Liver (tissue), 9 donors: Measurements from ENCODE around the gene MYO5C. TPM values are rescaled to one million over a fixed set of nuclear protein-coding genes. Genes with fewer than 3 reads are reported as not detected.

ENCODE experiments used
- DNase-seq: peaks from one replicate; pipeline ENCODE4 v3.0.0-alpha.2; 2017; ENCODE audit warnings: low spot score
- H3K27ac ChIP-seq, 2 donors: one replicate each; pipeline ENCODE4 v1.7.0; 2013; ENCODE audit warnings: inconsistent platforms in 2 of 2, low read length in 2 of 2, control low read depth in 1 of 2, low read depth in 1 of 2, mild to moderate bottlenecking in 1 of 2
- H3K27me3 ChIP-seq, 4 donors: one replicate each; pipeline versions ENCODE4 v1.6.1 to v1.7.0; 2013; ENCODE audit warnings: low read length in 3 of 4, inconsistent platforms in 1 of 4, mild to moderate bottlenecking in 1 of 4, moderate library complexity in 1 of 4; ENCODE audit not compliant: control insufficient read depth in 4 of 4, insufficient read depth in 4 of 4
- H3K36me3 ChIP-seq, 4 donors: one replicate each; pipeline versions ENCODE4 v1.6.1 to v1.7.0; 2013; ENCODE audit warnings: low read length in 3 of 4, mild to moderate bottlenecking in 3 of 4, low read depth in 1 of 4, moderate library complexity in 1 of 4; ENCODE audit not compliant: control insufficient read depth in 4 of 4, insufficient read depth in 3 of 4
- H3K4me1 ChIP-seq, 4 donors: one replicate each; pipeline versions ENCODE4 v1.6.1 to v1.7.0; 2013; ENCODE audit warnings: low read length in 3 of 4, mild to moderate bottlenecking in 3 of 4, moderate library complexity in 1 of 4; ENCODE audit not compliant: control insufficient read depth in 4 of 4, insufficient read depth in 4 of 4
- H3K4me3 ChIP-seq, 3 donors: one replicate each; pipeline versions ENCODE4 v1.6.1 to v1.7.0; 2013; ENCODE audit warnings: low read length in 3 of 3, control low read depth in 1 of 3, low read depth in 1 of 3, mild to moderate bottlenecking in 1 of 3
- H3K9ac ChIP-seq, 2 donors: one replicate each; pipeline ENCODE4 v1.7.0; 2013; ENCODE audit warnings: low read length in 2 of 2, mild to moderate bottlenecking in 2 of 2, moderate library complexity in 2 of 2, control low read depth in 1 of 2, low read depth in 1 of 2
- H3K9me3 ChIP-seq, 4 donors: one replicate each; pipeline versions ENCODE4 v1.6.1 to v1.7.0; 2013; ENCODE audit warnings: low read length in 3 of 4; ENCODE audit not compliant: control insufficient read depth in 4 of 4
- FOXA1 ChIP-seq: IDR thresholded peaks from 2 replicates; pipeline ENCODE4 v1.6.1; 2016; ENCODE audit warnings: antibody characterized with exemption
- HNF4A ChIP-seq, 2 donors: conservative IDR thresholded peaks; 2 replicates each; pipeline ENCODE4 v1.6.1; 2016; ENCODE audit warnings: antibody characterized with exemption in 2 of 2, mild to moderate bottlenecking in 2 of 2
- JUND ChIP-seq, 2 donors: IDR thresholded peaks; 2 replicates each; pipeline ENCODE4 v1.6.1; 2016; ENCODE audit warnings: antibody characterized with exemption in 2 of 2
- NR2F2 ChIP-seq: IDR thresholded peaks from 2 replicates; pipeline ENCODE4 v1.6.1; 2016; ENCODE audit warnings: antibody characterized with exemption
- RAD21 ChIP-seq, 2 donors: IDR thresholded peaks; 2 replicates each; pipeline ENCODE4 v1.6.1; 2016; ENCODE audit warnings: antibody characterized with exemption in 2 of 2, mild to moderate bottlenecking in 2 of 2
- RXRA ChIP-seq, 2 donors: IDR thresholded peaks; 2 replicates each; pipeline ENCODE4 v1.6.1; 2017 to 2018; ENCODE audit warnings: antibody characterized with exemption in 2 of 2, mild to moderate bottlenecking in 1 of 2
- SP1 ChIP-seq: IDR thresholded peaks from 2 replicates; pipeline ENCODE4 v1.6.1; 2018; ENCODE audit warnings: antibody characterized with exemption, mild to moderate bottlenecking
- TAF1 ChIP-seq: conservative IDR thresholded peaks from 2 replicates; pipeline ENCODE4 v1.6.1; 2016; ENCODE audit warnings: antibody characterized with exemption, mild to moderate bottlenecking
- WGBS: extraction: QIAGEN DNeasy Blood & Tissue Kit; methylation state at CpG from one replicate; pipeline ENCODE4 v1.1.7; 2013; 5-methylcytosine and 5-hydroxymethylcytosine counted together
- polyA plus RNA-seq, 2 donors: library from polyadenylated mRNA; stranded (reverse) in 1 of 2; unstranded in 1 of 2; fragments of 200-250 nt in 1 of 2; fragments of >200 nt in 1 of 2; fragmentation: Nextera tagmentation in 1 of 2; extraction: Ambion mirVana in 1 of 2; gene quantifications; one replicate each; pipeline versions ENCODE4 v1.2.1 to v1.2.3, GENCODE V29; 2013 to 2015
- total RNA-seq, 2 donors: library from RNA; depleted of rRNA; stranded (reverse); fragments of >200 nt; gene quantifications; one replicate each; pipeline ENCODE4 v1.2.3, GENCODE V29; 2014
- TF ChIP-seq, protein P1 (sequence below): fragments of 150-350 bp; IDR thresholded peaks from 2 replicates; pipeline ENCODE4 v1.5.1; 2017; ENCODE audit warnings: improper control_type of control experiment, low read depth, low read length; ENCODE audit not compliant: missing input control
- TF ChIP-seq, protein P2 (sequence below): IDR thresholded peaks from 2 replicates; pipeline ENCODE4 v1.6.1; 2016; ENCODE audit warnings: antibody characterized with exemption, mild to moderate bottlenecking
- TF ChIP-seq, protein P3 (sequence below): IDR thresholded peaks from 2 replicates; pipeline ENCODE4 v1.6.1; 2016; ENCODE audit warnings: antibody characterized with exemption
- TF ChIP-seq, protein P4 (sequence below): IDR thresholded peaks from 2 replicates; pipeline ENCODE4 v1.6.1; 2016; ENCODE audit warnings: antibody characterized with exemption
- TF ChIP-seq, protein P5 (sequence below): IDR thresholded peaks from 2 replicates; pipeline ENCODE4 v1.6.1; 2016; ENCODE audit warnings: antibody characterized with exemption
- donor health status: healthy.
- donor health status: healthy.
- donor health status: healthy.
- donor health status: healthy.
- donor health status: healthy.

MYO5C gene
- total and polyA plus RNA-seq, 4 donors: 1.9 to 8.6 (median 3.0) TPM

DNA sequence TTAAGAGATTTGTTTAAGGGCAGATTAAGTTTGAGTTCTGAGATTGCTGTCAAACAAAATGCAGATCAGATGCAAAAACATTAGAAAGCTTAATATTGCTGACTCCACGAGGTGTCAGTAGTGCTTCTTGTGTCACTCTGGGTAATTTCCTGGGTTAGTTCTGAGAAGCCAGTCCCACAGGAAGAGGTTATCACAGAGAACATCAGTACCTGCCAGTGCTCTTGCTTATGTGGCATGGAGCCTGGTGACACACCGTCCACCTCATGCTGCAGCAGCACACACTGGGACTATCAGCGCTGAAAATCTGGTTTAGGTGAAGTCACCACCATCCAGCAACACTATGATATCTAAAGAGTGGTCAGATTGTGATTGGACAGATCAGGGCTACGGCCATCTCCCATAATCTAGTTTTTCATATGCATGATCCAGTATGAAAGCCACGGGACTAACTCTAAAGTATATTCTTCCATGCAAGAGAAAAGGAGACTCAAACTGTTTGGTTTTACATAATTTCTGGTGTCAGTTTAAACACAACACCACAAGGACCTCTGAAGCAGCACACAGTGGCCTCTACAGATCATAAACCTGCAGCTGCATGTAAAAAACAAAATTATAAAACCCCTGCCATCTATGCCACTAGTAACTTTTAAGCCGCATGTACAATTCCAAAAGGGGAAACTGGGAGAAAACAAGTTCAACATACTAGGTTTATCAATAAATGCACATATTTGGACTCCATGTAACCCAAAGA is 36.1 kb upstream of the MYO5C start:
- Histone ChIP-seq H3K27ac (no peak overlapping the region), H3K4me1 (no peaks in the 10 kb centered on the region), H3K36me3 (peaks cover 0 to 4% (median 0%) of the 10 kb centered on the region in 4 donors), H3K9me3 (no peaks in the 10 kb centered on the region), H3K27me3 (no peaks in the 10 kb centered on the region), H3K9ac (no peak overlapping the region), H3K4me3 (no peak overlapping the region)
- TF ChIP-seq RAD21 (IDR thresholded peaks at IDR 0.05) (peak; percentile 81 to 82), RXRA (IDR thresholded peaks at IDR 0.05) (no peak), SP1 (no peak), TAF1 (no peak)
- TF ChIP-seq, protein P1, sequence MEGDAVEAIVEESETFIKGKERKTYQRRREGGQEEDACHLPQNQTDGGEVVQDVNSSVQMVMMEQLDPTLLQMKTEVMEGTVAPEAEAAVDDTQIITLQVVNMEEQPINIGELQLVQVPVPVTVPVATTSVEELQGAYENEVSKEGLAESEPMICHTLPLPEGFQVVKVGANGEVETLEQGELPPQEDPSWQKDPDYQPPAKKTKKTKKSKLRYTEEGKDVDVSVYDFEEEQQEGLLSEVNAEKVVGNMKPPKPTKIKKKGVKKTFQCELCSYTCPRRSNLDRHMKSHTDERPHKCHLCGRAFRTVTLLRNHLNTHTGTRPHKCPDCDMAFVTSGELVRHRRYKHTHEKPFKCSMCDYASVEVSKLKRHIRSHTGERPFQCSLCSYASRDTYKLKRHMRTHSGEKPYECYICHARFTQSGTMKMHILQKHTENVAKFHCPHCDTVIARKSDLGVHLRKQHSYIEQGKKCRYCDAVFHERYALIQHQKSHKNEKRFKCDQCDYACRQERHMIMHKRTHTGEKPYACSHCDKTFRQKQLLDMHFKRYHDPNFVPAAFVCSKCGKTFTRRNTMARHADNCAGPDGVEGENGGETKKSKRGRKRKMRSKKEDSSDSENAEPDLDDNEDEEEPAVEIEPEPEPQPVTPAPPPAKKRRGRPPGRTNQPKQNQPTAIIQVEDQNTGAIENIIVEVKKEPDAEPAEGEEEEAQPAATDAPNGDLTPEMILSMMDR: peak; percentile 39
- TF ChIP-seq, protein P2, sequence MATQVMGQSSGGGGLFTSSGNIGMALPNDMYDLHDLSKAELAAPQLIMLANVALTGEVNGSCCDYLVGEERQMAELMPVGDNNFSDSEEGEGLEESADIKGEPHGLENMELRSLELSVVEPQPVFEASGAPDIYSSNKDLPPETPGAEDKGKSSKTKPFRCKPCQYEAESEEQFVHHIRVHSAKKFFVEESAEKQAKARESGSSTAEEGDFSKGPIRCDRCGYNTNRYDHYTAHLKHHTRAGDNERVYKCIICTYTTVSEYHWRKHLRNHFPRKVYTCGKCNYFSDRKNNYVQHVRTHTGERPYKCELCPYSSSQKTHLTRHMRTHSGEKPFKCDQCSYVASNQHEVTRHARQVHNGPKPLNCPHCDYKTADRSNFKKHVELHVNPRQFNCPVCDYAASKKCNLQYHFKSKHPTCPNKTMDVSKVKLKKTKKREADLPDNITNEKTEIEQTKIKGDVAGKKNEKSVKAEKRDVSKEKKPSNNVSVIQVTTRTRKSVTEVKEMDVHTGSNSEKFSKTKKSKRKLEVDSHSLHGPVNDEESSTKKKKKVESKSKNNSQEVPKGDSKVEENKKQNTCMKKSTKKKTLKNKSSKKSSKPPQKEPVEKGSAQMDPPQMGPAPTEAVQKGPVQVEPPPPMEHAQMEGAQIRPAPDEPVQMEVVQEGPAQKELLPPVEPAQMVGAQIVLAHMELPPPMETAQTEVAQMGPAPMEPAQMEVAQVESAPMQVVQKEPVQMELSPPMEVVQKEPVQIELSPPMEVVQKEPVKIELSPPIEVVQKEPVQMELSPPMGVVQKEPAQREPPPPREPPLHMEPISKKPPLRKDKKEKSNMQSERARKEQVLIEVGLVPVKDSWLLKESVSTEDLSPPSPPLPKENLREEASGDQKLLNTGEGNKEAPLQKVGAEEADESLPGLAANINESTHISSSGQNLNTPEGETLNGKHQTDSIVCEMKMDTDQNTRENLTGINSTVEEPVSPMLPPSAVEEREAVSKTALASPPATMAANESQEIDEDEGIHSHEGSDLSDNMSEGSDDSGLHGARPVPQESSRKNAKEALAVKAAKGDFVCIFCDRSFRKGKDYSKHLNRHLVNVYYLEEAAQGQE: no peak
- 56% methylated on average over 6 of the region's 6 CpGs for WGBS
- DNase-seq: no peak

DNA sequence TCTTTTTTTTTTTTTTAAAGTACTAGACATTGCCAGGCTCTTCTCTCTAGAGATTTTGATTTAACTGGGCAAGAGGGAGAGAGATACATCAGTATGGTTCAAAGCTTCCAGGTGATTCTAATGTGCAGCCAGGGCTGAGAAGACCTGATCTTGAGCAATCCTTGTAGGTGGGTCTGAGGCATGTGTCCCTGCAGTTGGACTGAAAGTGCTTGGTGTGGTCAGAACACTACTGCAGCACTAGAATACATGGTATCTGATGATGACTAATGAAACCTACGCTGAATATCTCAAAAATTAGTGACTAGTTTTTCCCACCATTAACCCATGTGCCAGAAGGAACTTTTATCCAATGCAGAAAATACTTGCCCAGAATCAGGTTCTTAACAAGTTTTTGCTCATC is 34.4 kb upstream of the MYO5C start:
- DNase-seq: no peak
- no peak overlapping the region for H3K4me3 ChIP-seq
- WGBS: 96% methylated on average over 1 of the region's 1 CpG
- H3K9ac ChIP-seq: no peak overlapping the region
- H3K9me3 ChIP-seq: no peaks in the 10 kb centered on the region
- TF ChIP-seq, protein P3, sequence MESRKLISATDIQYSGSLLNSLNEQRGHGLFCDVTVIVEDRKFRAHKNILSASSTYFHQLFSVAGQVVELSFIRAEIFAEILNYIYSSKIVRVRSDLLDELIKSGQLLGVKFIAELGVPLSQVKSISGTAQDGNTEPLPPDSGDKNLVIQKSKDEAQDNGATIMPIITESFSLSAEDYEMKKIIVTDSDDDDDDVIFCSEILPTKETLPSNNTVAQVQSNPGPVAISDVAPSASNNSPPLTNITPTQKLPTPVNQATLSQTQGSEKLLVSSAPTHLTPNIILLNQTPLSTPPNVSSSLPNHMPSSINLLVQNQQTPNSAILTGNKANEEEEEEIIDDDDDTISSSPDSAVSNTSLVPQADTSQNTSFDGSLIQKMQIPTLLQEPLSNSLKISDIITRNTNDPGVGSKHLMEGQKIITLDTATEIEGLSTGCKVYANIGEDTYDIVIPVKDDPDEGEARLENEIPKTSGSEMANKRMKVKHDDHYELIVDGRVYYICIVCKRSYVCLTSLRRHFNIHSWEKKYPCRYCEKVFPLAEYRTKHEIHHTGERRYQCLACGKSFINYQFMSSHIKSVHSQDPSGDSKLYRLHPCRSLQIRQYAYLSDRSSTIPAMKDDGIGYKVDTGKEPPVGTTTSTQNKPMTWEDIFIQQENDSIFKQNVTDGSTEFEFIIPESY: no peak
- no peak for TF ChIP-seq RAD21 (IDR thresholded peaks at IDR 0.05)
- TF ChIP-seq FOXA1: no peak
- TF ChIP-seq, protein P4, sequence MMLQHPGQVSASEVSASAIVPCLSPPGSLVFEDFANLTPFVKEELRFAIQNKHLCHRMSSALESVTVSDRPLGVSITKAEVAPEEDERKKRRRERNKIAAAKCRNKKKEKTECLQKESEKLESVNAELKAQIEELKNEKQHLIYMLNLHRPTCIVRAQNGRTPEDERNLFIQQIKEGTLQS: no peak
- no peak for TF ChIP-seq TAF1
- TF ChIP-seq, protein P5, sequence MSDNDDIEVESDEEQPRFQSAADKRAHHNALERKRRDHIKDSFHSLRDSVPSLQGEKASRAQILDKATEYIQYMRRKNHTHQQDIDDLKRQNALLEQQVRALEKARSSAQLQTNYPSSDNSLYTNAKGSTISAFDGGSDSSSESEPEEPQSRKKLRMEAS: no peak
- no peak for TF ChIP-seq JUND (IDR thresholded peaks at IDR 0.05)
- TF ChIP-seq NR2F2: no peak
- TF ChIP-seq, protein P1: no peak
- TF ChIP-seq, protein P2: no peak
- no peak for TF ChIP-seq HNF4A (conservative IDR thresholded peaks at IDR 0.05)
- TF ChIP-seq SP1: no peak
- no peaks in the 10 kb centered on the region for H3K36me3 ChIP-seq
- no peaks in the 10 kb centered on the region for H3K27me3 ChIP-seq
- H3K27ac ChIP-seq: no peak overlapping the region
- no peaks in the 10 kb centered on the region for H3K4me1 ChIP-seq
